NCI-H460 (cell line): ENCODE data around the gene ZNF672. TPM values are rescaled to one million over a fixed set of nuclear protein-coding genes. Genes with fewer than 3 reads are reported as not detected.

ENCODE experiments used
- DNase-seq: peaks from one replicate; pipeline ENCODE4 v3.0.0-alpha.2; 2016; ENCODE audit warnings: low read depth; ENCODE audit errors: extremely low read depth
- total RNA-seq: library from RNA; depleted of rRNA; stranded (reverse); fragments of >200 nt; shearing (Covaris generic); gene quantifications from 2 replicates; pipeline ENCODE4 v1.2.3, GENCODE V29; 2014

Gene ZNF672
- total RNA-seq, 1 experiment from 2014 or later = 33.0 TPM

- DNase-seq = no peak
Measured at GRCh38 chr1:248852481-248853405, 14.7 kb downstream of the ZNF672 start.

GRCh38 chr1:248853663-248854375, 15.8 kb downstream of the ZNF672 start:
- no peak for DNase-seq

GRCh38 chr1:248855580-248855979, 17.6 kb downstream of the ZNF672 start:
- DNase-seq = no peak

GRCh38 chr1:248856176-248856575, 18.2 kb downstream of the ZNF672 start:
- no peak for DNase-seq

GRCh38 chr1:248857201-248857600, 19.2 kb downstream of the ZNF672 start:
- no peak for DNase-seq

GRCh38 chr1:248857749-248858095, 19.7 kb downstream of the ZNF672 start:
- no peak for DNase-seq

- DNase-seq = peak; percentile 72
Measured at GRCh38 chr1:248858096-248858890, 20.3 kb downstream of the ZNF672 start.

- peak; percentile 98 for DNase-seq
Measured at GRCh38 chr1:248858891-248859889, 21.2 kb downstream of the ZNF672 start, which contains the start of gene ZNF692. TSS of gene ZNF692 (minus strand) at chr1:248859085. CDS start at chr1:248858309, 776 bp downstream.

- DNase-seq = no peak
Measured at GRCh38 chr1:248860007-248860406, 22.0 kb downstream of the ZNF672 start.

- no peak for DNase-seq
Measured at GRCh38 chr1:248861616-248862015, 23.6 kb downstream of the ZNF672 start.

GRCh38 chr1:248862695-248862997, 24.6 kb downstream of the ZNF672 start:
- DNase-seq = no peak

- peak; percentile 73 for DNase-seq
Measured at GRCh38 chr1:248862998-248863881, 25.2 kb downstream of the ZNF672 start.

- DNase-seq = no peak
Measured at GRCh38 chr1:248871837-248872401, 33.9 kb downstream of the ZNF672 start.

GRCh38 chr1:248872752-248873408, 34.9 kb downstream of the ZNF672 start:
- DNase-seq = peak; percentile 78

- DNase-seq = peak; percentile 99
Measured at GRCh38 chr1:248873409-248873992, 35.5 kb downstream of the ZNF672 start.

GRCh38 chr1:248873993-248874533, 36.0 kb downstream of the ZNF672 start:
- DNase-seq = peak; percentile 93

GRCh38 chr1:248881261-248881660, 43.2 kb downstream of the ZNF672 start:
- no peak for DNase-seq
